K562 (cell line): ENCODE data around the gene IPPK. TPM values are rescaled to one million over a fixed set of nuclear protein-coding genes. Genes with fewer than 3 reads are reported as not detected.

Experiments used
- ATAC-seq: fragments of 200-7000 bp; cut with Tn5 transposase; 3 replicates; pipeline ENCODE4 v1.9.1; 2020; ENCODE audit warnings: moderate library complexity
- BruUV-seq: library from RNA; stranded (reverse); fragments of 400-500 nt; replicated peaks from 2 replicates; lab custom pipeline; 2021; lab: Mats Ljungman, UMichigan
- CTCF ChIA-PET: fragments of 300-600 bp; formaldehyde crosslinking; extraction: SDS; loops from one replicate; lab custom pipeline; 2021; ENCODE audit warnings: low intra/inter-chr PET ratio; lab: Yijun Ruan, JAX
- POLR2A ChIA-PET: fragments of 300-600, 350-650 bp; sonication (Branson Sonifier 250); formaldehyde crosslinking; extraction: SDS; loops from one replicate; lab custom pipeline; 2021; ENCODE audit warnings: antibody characterized with exemption, inconsistent platforms; lab: Yijun Ruan, JAX
- DNase-seq, 4 experiments: peaks; one replicate each; pipeline versions ENCODE4 v3.0.0 to v3.0.0-alpha.2; 2011 to 2018; ENCODE audit warnings: low spot score in 3 of 4, mixed read lengths in 3 of 4; ENCODE audit errors: extremely low read depth in 1 of 4
- FAIRE-seq: peaks from 2 replicates; lab custom pipeline; 2011; peaks lifted over from hg19 to GRCh38; lab: Jason Lieb, UNC
- H2AFZ ChIP-seq: 2 replicates; pipeline ENCODE4 v1.6.0; 2011; ENCODE audit warnings: low read depth, low read length, control low read depth, inconsistent platforms
- H3K27ac ChIP-seq: fragments of 200-600 bp; 3 replicates; pipeline ENCODE4 v1.8.0; 2011; ENCODE audit warnings: low read depth, mild to moderate bottlenecking, control low read depth, inconsistent platforms, low read length, moderate library complexity, mixed read lengths; ENCODE audit errors: extremely low read depth
- H3K27me3 ChIP-seq, 2 experiments: fragments of 300-600 bp in 1 of 2; 2 replicates in 1 of 2; 3 replicates in 1 of 2; pipeline versions ENCODE4 v1.6.0 to v1.8.0; 2011; ENCODE audit warnings: inconsistent platforms in 2 of 2, low read length in 2 of 2, mild to moderate bottlenecking in 1 of 2, mixed read lengths in 1 of 2, moderate library complexity in 1 of 2; ENCODE audit not compliant: control insufficient read depth in 2 of 2, insufficient read depth in 2 of 2
- H3K36me3 ChIP-seq: fragments of 300-600 bp; 3 replicates; pipeline ENCODE4 v1.8.0; 2011; ENCODE audit warnings: mild to moderate bottlenecking, low read length, inconsistent platforms; ENCODE audit not compliant: control insufficient read depth, insufficient read depth
- H3K4me1 ChIP-seq, 2 experiments: fragments of 200-600 bp in 1 of 2; replicated peaks in 1 of 2; 2 replicates in 1 of 2; 3 replicates in 1 of 2; pipeline versions ENCODE4 v1.5.1 to v1.8.0; 2011; ENCODE audit warnings: inconsistent platforms in 2 of 2, low read length in 2 of 2, mild to moderate bottlenecking in 1 of 2, mixed read lengths in 1 of 2, moderate library complexity in 1 of 2; ENCODE audit not compliant: control insufficient read depth in 2 of 2, insufficient read depth in 2 of 2
- H3K4me2 ChIP-seq: 2 replicates; pipeline ENCODE4 v1.6.1; 2011; ENCODE audit warnings: low read length, control low read depth, inconsistent platforms, mixed read lengths; ENCODE audit not compliant: insufficient read depth
- H3K4me3 ChIP-seq: fragments of 200-600 bp; sonication (generic), shearing (Covaris generic); 2 replicates; pipeline ENCODE4 v1.5.1; 2016; ENCODE audit warnings: control low read depth, inconsistent platforms
- H3K79me2 ChIP-seq: fragments of 200-600 bp; 3 replicates; pipeline ENCODE4 v1.8.0; 2011; ENCODE audit warnings: low read length, inconsistent platforms; ENCODE audit not compliant: control insufficient read depth, insufficient read depth
- H3K9ac ChIP-seq, 2 experiments: 2 replicates each; pipeline versions ENCODE4 v1.6.0 to v1.6.1; 2011; ENCODE audit warnings: low read depth in 2 of 2, low read length in 2 of 2, control low read depth in 1 of 2, inconsistent platforms in 1 of 2, mild to moderate bottlenecking in 1 of 2, mixed read lengths in 1 of 2; ENCODE audit not compliant: insufficient read depth in 1 of 2
- H3K9me1 ChIP-seq: one replicate; pipeline ENCODE4 v1.6.0; 2011; ENCODE audit warnings: inconsistent platforms, mild to moderate bottlenecking, low read length, moderate library complexity; ENCODE audit not compliant: control insufficient read depth, insufficient read depth
- H3K9me3 ChIP-seq: replicated peaks from 2 replicates; pipeline ENCODE4 v1.5.1; 2011; ENCODE audit warnings: low read depth, low read length, inconsistent platforms; ENCODE audit not compliant: control insufficient read depth, insufficient read depth
- H4K20me1 ChIP-seq: replicated peaks from 2 replicates; pipeline ENCODE4 v1.6.1; 2011; ENCODE audit warnings: low read length, inconsistent platforms, mixed read lengths; ENCODE audit not compliant: control insufficient read depth, insufficient read depth
- ADNP ChIP-seq: fragments of 200-800 bp; sonication (Bioruptor generic); IDR thresholded peaks from 2 replicates; pipeline ENCODE4 v1.6.1; 2016; ENCODE audit warnings: missing genetic modification characterization, missing compliant biosample characterization
- ETV1 ChIP-seq: fragments of 450-650 bp; conservative IDR thresholded peaks from 2 replicates; pipeline ENCODE4 v1.6.1; 2016; ENCODE audit warnings: missing genetic modification characterization, control low read depth, low read depth, missing compliant biosample characterization
- HMGN3 ChIP-seq: IDR thresholded peaks from 2 replicates; pipeline ENCODE4 v1.6.1; 2011; ENCODE audit warnings: borderline replicate concordance, low read depth, mild to moderate bottlenecking, mixed read lengths, low read length; ENCODE audit not compliant: insufficient read length; ENCODE audit errors: extremely low read depth
- HSF4 ChIP-seq: fragments of 250-450 bp; sonication (Bioruptor Pico); IDR thresholded peaks from 2 replicates; pipeline ENCODE4 v2.1.2; 2022; ENCODE audit warnings: mild to moderate bottlenecking, moderate library complexity, borderline replicate concordance
- KAT8 ChIP-seq: fragments of 450-650 bp; IDR thresholded peaks from 2 replicates; pipeline ENCODE4 v1.6.1; 2016; ENCODE audit warnings: low read depth, mild to moderate bottlenecking
- KLF10 ChIP-seq: fragments of 250-450 bp; sonication (Bioruptor Pico); IDR thresholded peaks from 2 replicates; pipeline ENCODE4 v1.6.1; 2021; ENCODE audit warnings: matching md5 sums
- POLR3G ChIP-seq: IDR thresholded peaks from 2 replicates; pipeline ENCODE4 v1.6.1; 2011; ENCODE audit not compliant: insufficient read length, insufficient replicate concordance; ENCODE audit errors: extremely low read depth
- RBM39 ChIP-seq: fragments of 200-400 bp; formaldehyde crosslinking; optimal IDR thresholded peaks from 2 replicates; pipeline ENCODE3; 2018; ENCODE audit warnings: low read depth, low read length
- TFAM ChIP-seq: fragments of 250-450 bp; sonication (Bioruptor Pico); conservative IDR thresholded peaks from 2 replicates; pipeline ENCODE4 v1.5.0; 2021; ENCODE audit warnings: mild to moderate bottlenecking, moderate library complexity
- ZNF121 ChIP-seq: sonication (generic); formaldehyde crosslinking; conservative IDR thresholded peaks from 2 replicates; pipeline ENCODE4 v1.8.0; 2022; ENCODE audit warnings: missing genetic modification reagents
- ZNF253 ChIP-seq: fragments of 250-450 bp; sonication (Bioruptor Pico); conservative IDR thresholded peaks from 2 replicates; pipeline ENCODE4 v1.6.1; 2021; ENCODE audit warnings: mild to moderate bottlenecking
- WGBS: fragments of 100-300 bp; shearing (Covaris generic); methylation state at CpG from one replicate; pipeline ENCODE4 v1.1.6; 2016; ENCODE audit warnings: low coverage, mixed read lengths; ENCODE audit not compliant: insufficient coverage; ENCODE audit errors: missing lambda C conversion rate; 5-methylcytosine and 5-hydroxymethylcytosine counted together
- in situ Hi-C: fragments of 300-500 bp; cut with MboI; formaldehyde crosslinking; loops from 4 replicates; pipeline ENCODE4 v1.15.0; 2018; ENCODE audit warnings: inconsistent platforms, mixed read lengths
- intact Hi-C: fragments of 100-400 bp; cut with micrococcal nuclease; formaldehyde crosslinking; loops from 2 replicates; pipeline ENCODE4 v1.14.2; 2022
- polyA plus RNA-seq, 8 experiments: library from polyadenylated mRNA; depleted of rRNA in 4 of 8; stranded (reverse) in 5 of 8; unstranded in 3 of 8; fragments of >200 nt; fragmentation: Nextera tagmentation in 2 of 8; fragmentation: Illumina TruSeq in 1 of 8; extraction: Ambion mirVana in 2 of 8; extraction: Trizol in 1 of 8; gene quantifications; 2 replicates each; pipeline versions ENCODE4 v1.2.1 to v1.2.3, GENCODE V29; 2011 to 2014; ENCODE audit warnings: inconsistent platforms in 1 of 8, missing spikeins in 1 of 8
- total RNA-seq, 7 experiments: library from RNA; depleted of rRNA in 6 of 7; stranded (reverse); fragments of >200 nt in 6 of 7; fragmentation: Illumina TruSeq in 2 of 7; extraction: Trizol in 2 of 7; gene quantifications; 2 replicates each; pipeline versions ENCODE4 v1.2.1 to v1.2.3, GENCODE V29; 2011 to 2021; ENCODE audit warnings: low replicate concordance in 1 of 7
- TF ChIP-seq, protein P1 (sequence below): fragments of 250-450 bp; sonication (Bioruptor Pico); IDR thresholded peaks from 2 replicates; pipeline ENCODE4 v1.5.0; 2020; ENCODE audit warnings: mild to moderate bottlenecking, borderline replicate concordance

The IPPK gene
- total and polyA plus RNA-seq, 9 of the 15 experiments (the other 6 are each of a cell fraction or from before 2014, with no cell fraction given), result 3.1 to 22.2 (median 11.2) TPM

DNA sequence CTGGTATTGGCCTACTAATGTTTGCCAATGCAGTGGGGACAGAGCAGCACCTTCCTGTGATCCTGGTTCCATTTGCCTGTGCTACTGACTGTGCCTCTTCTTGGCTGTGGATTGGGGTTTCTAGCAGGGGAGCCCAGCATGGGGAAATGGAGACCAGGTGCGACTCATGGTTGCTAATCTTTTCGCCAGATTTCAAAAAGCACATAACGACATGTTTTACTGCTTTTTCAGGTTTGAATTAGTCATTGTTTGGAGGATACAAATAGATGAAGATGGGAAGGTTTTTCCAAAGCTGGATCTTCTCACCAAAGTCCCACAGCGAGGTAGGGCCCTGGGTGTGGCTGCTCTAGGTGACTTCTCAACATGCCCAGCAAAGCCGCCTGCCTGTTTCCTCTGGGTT, 57.6 kb downstream of the IPPK start:
- intact Hi-C loops, result no loop called here
- Histone ChIP-seq H3K4me3 (no peak overlapping the region), H3K4me2 (no peak overlapping the region), H3K9ac (no peak overlapping the region), H3K79me2 (no peaks in the 10 kb centered on the region), H4K20me1 (no peaks in the 10 kb centered on the region), H2AFZ (no peak overlapping the region), H3K9me3 (no peaks in the 10 kb centered on the region), H3K36me3 (peaks cover 61% of the 10 kb centered on the region), H3K9me1 (no peaks in the 10 kb centered on the region), H3K27me3 (no peaks in the 10 kb centered on the region), H3K4me1 (peaks cover 0 to 14% of the 10 kb centered on the region in 2 experiments; a peak in 1 of 5 replicates), H3K27ac (no peak overlapping the region)
- ChIA-PET POLR2A (no interaction called here), CTCF (no interaction called here)
- WGBS, result 81% methylated on average over 5 of the region's 5 CpGs
- no peak for ATAC-seq
- in situ Hi-C loops, result no loop called here
- no peak for FAIRE-seq
- TF ChIP-seq RBM39 (no peak), KLF10 (CRISPR knock-in tag) (no peak)
- DNase-seq, result no peak
- BruUV-seq, result no TSS peak

DNA sequence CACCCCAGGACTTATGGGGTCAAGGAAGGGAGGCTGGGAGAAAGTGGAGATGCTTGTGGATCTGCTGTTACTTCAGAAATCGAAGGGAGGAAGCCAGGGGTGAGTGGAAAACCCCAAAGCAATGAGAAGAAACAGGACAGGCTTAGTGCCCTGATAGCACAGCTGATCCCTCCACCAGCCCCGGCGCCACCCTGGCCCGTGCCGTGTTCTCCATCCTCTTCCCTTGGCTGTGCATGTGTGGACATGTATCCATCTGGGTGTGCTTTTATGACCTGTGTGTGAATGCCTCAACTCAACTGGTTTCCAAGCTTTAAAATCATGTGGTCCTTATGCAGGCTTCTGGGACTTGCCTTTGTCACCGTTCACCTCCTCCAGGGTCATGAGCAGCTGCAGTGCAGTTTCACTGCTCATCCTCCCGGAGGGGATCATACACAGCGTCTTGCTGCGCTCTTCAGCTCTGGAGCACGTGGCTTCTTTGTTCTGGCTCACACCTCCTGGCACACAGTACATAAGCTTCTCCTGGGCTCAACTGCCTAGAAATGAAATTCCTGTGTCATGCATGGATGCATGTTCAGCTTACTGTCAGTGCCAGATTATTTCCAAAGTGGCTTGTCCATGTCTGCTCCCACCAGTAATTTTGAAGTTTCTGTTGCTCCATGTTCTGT, 58.2 kb downstream of the IPPK start:
- Histone ChIP-seq H2AFZ (no peak overlapping the region), H3K9me1 (no peaks in the 10 kb centered on the region), H3K9me3 (no peaks in the 10 kb centered on the region), H3K4me2 (no peak overlapping the region), H3K79me2 (no peaks in the 10 kb centered on the region), H3K4me3 (no peak overlapping the region), H4K20me1 (no peaks in the 10 kb centered on the region), H3K27me3 (no peaks in the 10 kb centered on the region), H3K4me1 (peaks cover 0 to 14% of the 10 kb centered on the region in 2 experiments; a peak in 1 of 5 replicates), H3K27ac (no peak overlapping the region), H3K36me3 (peaks cover 55% of the 10 kb centered on the region), H3K9ac (no peak overlapping the region)
- in situ Hi-C loops, result no loop called here
- ATAC-seq (no peak), FAIRE-seq (peak; percentile 6), DNase-seq (no peak)
- WGBS, result 88% methylated on average over 7 of the region's 10 CpGs
- BruUV-seq, result no TSS peak
- TF ChIP-seq ETV1 (tag), result no peak
- TF ChIP-seq ADNP (tag), result no peak
- no peak for TF ChIP-seq ZNF253 (CRISPR knock-in tag)
- TF ChIP-seq, protein P1, sequence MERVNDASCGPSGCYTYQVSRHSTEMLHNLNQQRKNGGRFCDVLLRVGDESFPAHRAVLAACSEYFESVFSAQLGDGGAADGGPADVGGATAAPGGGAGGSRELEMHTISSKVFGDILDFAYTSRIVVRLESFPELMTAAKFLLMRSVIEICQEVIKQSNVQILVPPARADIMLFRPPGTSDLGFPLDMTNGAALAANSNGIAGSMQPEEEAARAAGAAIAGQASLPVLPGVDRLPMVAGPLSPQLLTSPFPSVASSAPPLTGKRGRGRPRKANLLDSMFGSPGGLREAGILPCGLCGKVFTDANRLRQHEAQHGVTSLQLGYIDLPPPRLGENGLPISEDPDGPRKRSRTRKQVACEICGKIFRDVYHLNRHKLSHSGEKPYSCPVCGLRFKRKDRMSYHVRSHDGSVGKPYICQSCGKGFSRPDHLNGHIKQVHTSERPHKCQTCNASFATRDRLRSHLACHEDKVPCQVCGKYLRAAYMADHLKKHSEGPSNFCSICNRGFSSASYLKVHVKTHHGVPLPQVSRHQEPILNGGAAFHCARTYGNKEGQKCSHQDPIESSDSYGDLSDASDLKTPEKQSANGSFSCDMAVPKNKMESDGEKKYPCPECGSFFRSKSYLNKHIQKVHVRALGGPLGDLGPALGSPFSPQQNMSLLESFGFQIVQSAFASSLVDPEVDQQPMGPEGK (CRISPR knock-in tag), result no peak
- no peak for TF ChIP-seq HMGN3
- no peak for TF ChIP-seq KAT8
- no peak for TF ChIP-seq POLR3G
- TF ChIP-seq HSF4 (CRISPR knock-in tag), result no peak
- no peak for TF ChIP-seq TFAM (CRISPR knock-in tag)
- TF ChIP-seq ZNF121, result no peak
- intact Hi-C loops, result no loop called here
- CTCF ChIA-PET, result no interaction called here
- POLR2A ChIA-PET, result no interaction called here
